Thoracic aorta (tissue), 2 donors: ENCODE measurements around the gene SLC48A1. TPM values are rescaled to one million over a fixed set of nuclear protein-coding genes. Genes with fewer than 3 reads are reported as not detected.

Experiments
- ATAC-seq: fragments of 150-250 bp; one replicate; pipeline ENCODE4 v1.8.0; 2017; ENCODE audit warnings: low read depth; ENCODE audit not compliant: insufficient number of reproducible peaks, low FRiP score
- DNase-seq: peaks from one replicate; pipeline ENCODE4 v3.0.0-alpha.2; 2020; ENCODE audit warnings: low spot score
- H3K27ac ChIP-seq, 2 donors: fragments of 200-600 bp; sonication (generic); 1 replicate in 1 of 2; 2 replicates in 1 of 2; pipeline ENCODE4 v1.5.1; 2016; ENCODE audit warnings: mild to moderate bottlenecking in 2 of 2, moderate library complexity in 2 of 2
- H3K27me3 ChIP-seq: fragments of 200-600 bp; sonication (generic); replicated peaks from 2 replicates; pipeline ENCODE4 v1.6.0; 2016; ENCODE audit warnings: mild to moderate bottlenecking; ENCODE audit not compliant: insufficient read depth
- H3K36me3 ChIP-seq: fragments of 200-600 bp; sonication (generic); one replicate; pipeline ENCODE4 v1.5.1; 2016
- H3K4me1 ChIP-seq, 2 donors: fragments of 200-600 bp; sonication (generic); 1 replicate in 1 of 2; 2 replicates in 1 of 2; pipeline versions ENCODE4 v1.5.1 to v1.6.0; 2016; ENCODE audit warnings: low read depth in 2 of 2, mild to moderate bottlenecking in 1 of 2; ENCODE audit not compliant: control insufficient read depth in 1 of 2
- H3K4me3 ChIP-seq: fragments of 200-600 bp; sonication (generic); 2 replicates; pipeline ENCODE4 v1.5.1; 2016; ENCODE audit warnings: mild to moderate bottlenecking
- H3K9me3 ChIP-seq: fragments of 200-600 bp; sonication (generic); 2 replicates; pipeline ENCODE4 v1.5.1; 2016
- CTCF ChIP-seq: fragments of 200-600 bp; sonication (generic); IDR thresholded peaks from one replicate; pipeline ENCODE4 v1.5.1; 2019; ENCODE audit warnings: antibody characterized with exemption
- total RNA-seq, 2 donors: library from RNA; depleted of rRNA; stranded (reverse); fragments of >200 nt; gene quantifications; one replicate each; pipeline versions ENCODE4 v1.1.0 to v1.2.3, GENCODE V29; 2016

SLC48A1 gene
- total RNA-seq, 2 donors from 2014 or later = 60.5 to 107 TPM

- H3K36me3 ChIP-seq = peaks cover 2% of the 10 kb centered on the region
- DNase-seq (no peak), ATAC-seq (no peak)
- no peak overlapping the region for H3K4me3 ChIP-seq
- no peak for TF ChIP-seq CTCF
- H3K27me3 ChIP-seq = no peaks in the 10 kb centered on the region
- H3K9me3 ChIP-seq = no peaks in the 10 kb centered on the region
- H3K4me1 ChIP-seq = peaks cover 51 to 63% of the 10 kb centered on the region in 2 donors
- peak overlapping the region; percentile 62 to 78 for H3K27ac ChIP-seq
Observed at GRCh38 chr12:47777741-47778558, 4.9 kb downstream of the SLC48A1 start.

GRCh38 chr12:47778881-47779280 lies 5.8 kb downstream of the SLC48A1 start:
- H3K27me3 ChIP-seq = no peaks in the 10 kb centered on the region
- H3K27ac ChIP-seq = peak overlapping the region in 1 of 2 donors; percentile 31
- TF ChIP-seq CTCF = no peak
- ATAC-seq (no peak), DNase-seq (no peak)
- H3K36me3 ChIP-seq = peaks cover 11% of the 10 kb centered on the region
- H3K4me3 ChIP-seq = no peak overlapping the region
- H3K9me3 ChIP-seq = no peaks in the 10 kb centered on the region
- peaks cover 49 to 59% of the 10 kb centered on the region in 2 donors for H3K4me1 ChIP-seq

- DNase-seq (peak; percentile 66), ATAC-seq (peak; percentile 71)
- TF ChIP-seq CTCF = peak; percentile 98
- Histone ChIP-seq H3K4me1 (peaks cover 45 to 53% of the 10 kb centered on the region in 2 donors), H3K4me3 (no peak overlapping the region), H3K27me3 (no peaks in the 10 kb centered on the region), H3K27ac (peak overlapping the region; percentile 10 to 31), H3K9me3 (no peaks in the 10 kb centered on the region), H3K36me3 (peaks cover 16% of the 10 kb centered on the region)
Observed at GRCh38 chr12:47779301-47779942, 6.4 kb downstream of the SLC48A1 start.

- Histone ChIP-seq H3K27ac (peak overlapping the region in 1 of 2 donors; percentile 31), H3K27me3 (no peaks in the 10 kb centered on the region), H3K9me3 (no peaks in the 10 kb centered on the region), H3K36me3 (peaks cover 22% of the 10 kb centered on the region), H3K4me3 (no peak overlapping the region), H3K4me1 (peaks cover 40 to 47% of the 10 kb centered on the region in 2 donors)
- no peak for TF ChIP-seq CTCF
- no peak for ATAC-seq
- DNase-seq = no peak
Observed at GRCh38 chr12:47779943-47780504, 7.0 kb downstream of the SLC48A1 start.
